ENCODE results near the gene CHD2. TPM values are rescaled to one million over a fixed set of nuclear protein-coding genes. Genes with fewer than 3 reads are reported as not detected.

The CHD2 gene
- total and polyA plus RNA-seq, 2 donors = 29.9 to 210 TPM

DNA sequence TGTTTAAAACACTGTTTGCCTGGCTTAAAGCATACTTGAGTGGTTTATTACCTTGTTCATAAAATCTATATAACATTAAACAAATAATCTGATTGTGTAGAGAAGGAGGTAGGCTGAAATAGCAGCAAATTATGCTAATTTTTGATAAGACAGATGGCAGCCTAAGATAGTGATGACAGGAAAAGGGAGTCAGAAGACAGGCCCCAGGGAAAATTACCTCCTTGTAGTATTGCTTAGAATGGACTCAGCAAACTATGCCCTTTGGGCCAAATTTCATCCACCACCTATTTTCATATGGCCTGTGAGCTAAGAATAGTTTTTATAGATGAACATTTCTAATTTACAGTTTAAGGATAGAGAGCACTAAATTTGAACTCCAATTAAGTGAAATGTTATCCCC is 37.8 kb downstream of the CHD2 start:
- Histone ChIP-seq H3K4me3 (ENCODE audit: low read depth, low read length) (no peak overlapping the region), H3K4me1 (ENCODE audit: insufficient read depth) (peaks cover 2% of the 10 kb centered on the region), H3K36me3 (ENCODE audit: insufficient read depth) (peaks cover 9% of the 10 kb centered on the region), H3K27ac (ENCODE audit: low read depth) (no peak overlapping the region)
- no peak for DNase-seq (ENCODE audit: extremely low spot score)

DNA sequence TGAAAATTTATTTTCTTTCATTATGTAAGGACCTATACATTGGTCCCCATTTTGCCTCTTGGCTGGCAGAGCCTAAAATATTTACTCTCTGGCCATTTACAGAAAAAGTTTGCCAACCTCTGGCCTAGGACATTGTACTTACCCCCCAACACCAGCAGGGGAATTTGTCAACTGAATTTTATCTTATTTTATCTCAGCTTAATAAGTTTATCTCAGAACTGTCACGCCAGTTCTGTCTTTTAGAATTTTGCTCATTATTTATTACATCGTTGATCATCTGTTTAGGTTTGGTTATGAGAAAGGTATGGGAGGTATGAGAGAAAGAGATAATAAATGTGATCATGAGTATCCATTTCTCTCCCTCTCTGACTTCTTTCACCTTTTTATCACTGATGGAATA is 38.3 kb downstream of the CHD2 start:
- H3K27ac ChIP-seq (ENCODE audit: low read depth) = no peak overlapping the region
- H3K4me3 ChIP-seq (ENCODE audit: low read depth, low read length) = no peak overlapping the region
- H3K36me3 ChIP-seq (ENCODE audit: insufficient read depth) = peaks cover 11% of the 10 kb centered on the region
- peaks cover 2% of the 10 kb centered on the region for H3K4me1 ChIP-seq (ENCODE audit: insufficient read depth)
- WGBS = 82% methylated on average over 2 of the region's 2 CpGs
- DNase-seq (ENCODE audit: extremely low spot score) = no peak

DNA sequence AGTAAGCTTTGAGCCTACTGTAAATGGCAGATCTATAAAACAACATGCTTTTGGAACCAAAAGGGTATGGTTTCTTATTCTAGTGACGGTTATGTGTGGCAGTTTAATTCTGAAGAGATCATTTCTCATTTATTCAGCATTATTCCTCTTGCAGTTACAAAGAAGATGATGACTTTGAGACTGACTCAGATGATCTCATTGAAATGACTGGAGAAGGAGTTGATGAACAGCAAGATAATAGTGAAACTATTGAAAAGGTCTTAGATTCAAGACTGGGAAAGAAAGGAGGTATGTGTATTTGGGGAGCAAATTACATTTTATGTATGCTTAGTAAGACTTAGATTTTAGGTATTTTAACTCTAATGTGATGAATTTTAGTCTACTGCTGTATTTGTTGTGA is 41.5 kb downstream of the CHD2 start:
- Histone ChIP-seq H3K27ac (ENCODE audit: low read depth) (no peak overlapping the region), H3K4me1 (ENCODE audit: insufficient read depth) (no peaks in the 10 kb centered on the region)
- no peak for DNase-seq (ENCODE audit: extremely low spot score)

DNA sequence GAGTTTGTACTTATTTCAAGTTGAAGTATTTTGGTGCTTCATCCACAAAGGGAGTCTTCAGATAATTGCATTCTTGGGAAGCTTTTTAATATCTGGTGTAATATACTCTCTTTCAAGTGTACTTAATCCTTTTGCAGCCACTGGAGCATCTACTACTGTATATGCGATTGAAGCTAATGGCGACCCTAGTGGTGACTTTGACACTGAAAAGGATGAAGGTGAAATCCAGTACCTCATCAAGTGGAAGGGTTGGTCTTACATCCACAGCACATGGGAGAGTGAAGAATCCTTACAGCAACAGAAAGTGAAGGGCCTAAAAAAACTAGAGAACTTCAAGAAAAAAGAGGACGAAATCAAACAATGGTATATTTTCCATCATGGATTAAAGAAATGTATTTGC is 42.6 kb downstream of the CHD2 start:
- no peaks in the 10 kb centered on the region for H3K4me1 ChIP-seq (ENCODE audit: insufficient read depth)
- no peak overlapping the region for H3K27ac ChIP-seq (ENCODE audit: low read depth)
- H3K36me3 ChIP-seq (ENCODE audit: insufficient read depth) = peaks cover 20% of the 10 kb centered on the region
- DNase-seq (ENCODE audit: extremely low spot score) = no peak
- WGBS = 97% methylated on average over 3 of the region's 3 CpGs
- H3K4me3 ChIP-seq (ENCODE audit: low read depth, low read length) = no peak overlapping the region

More for the DNA sequence above, 41.5 kb downstream of the CHD2 start:
- 96% methylated on average over 1 of the region's 1 CpG for WGBS
- Histone ChIP-seq H3K36me3 (ENCODE audit: insufficient read depth) (peaks cover 19% of the 10 kb centered on the region), H3K4me3 (ENCODE audit: low read depth, low read length) (no peak overlapping the region)

DNA sequence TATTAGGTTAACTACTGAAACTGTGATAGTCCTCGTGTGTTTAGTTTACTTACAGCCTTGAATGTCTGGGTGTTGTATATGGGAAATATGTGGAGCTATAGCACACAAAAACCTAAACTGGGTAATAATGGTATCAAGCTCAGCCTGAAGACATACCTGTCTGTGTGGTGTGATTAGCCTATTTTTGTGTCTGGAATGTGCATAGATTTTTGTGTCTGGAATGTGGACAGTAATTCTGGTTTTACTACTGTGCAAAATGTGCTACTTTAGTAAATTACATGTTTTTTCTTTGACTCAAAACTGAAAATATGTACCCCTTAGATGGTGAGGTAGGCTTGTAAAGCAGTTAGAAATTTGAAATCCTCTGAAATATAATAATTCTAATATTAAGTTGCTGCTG is 43.5 kb downstream of the CHD2 start:
- H3K36me3 ChIP-seq (ENCODE audit: insufficient read depth) = peaks cover 24% of the 10 kb centered on the region
- no peaks in the 10 kb centered on the region for H3K4me1 ChIP-seq (ENCODE audit: insufficient read depth)
- DNase-seq (ENCODE audit: extremely low spot score) = no peak
- WGBS = 78% methylated on average over 1 of the region's 1 CpG
- no peak overlapping the region for H3K4me3 ChIP-seq (ENCODE audit: low read depth, low read length)
- H3K27ac ChIP-seq (ENCODE audit: low read depth) = no peak overlapping the region

DNA sequence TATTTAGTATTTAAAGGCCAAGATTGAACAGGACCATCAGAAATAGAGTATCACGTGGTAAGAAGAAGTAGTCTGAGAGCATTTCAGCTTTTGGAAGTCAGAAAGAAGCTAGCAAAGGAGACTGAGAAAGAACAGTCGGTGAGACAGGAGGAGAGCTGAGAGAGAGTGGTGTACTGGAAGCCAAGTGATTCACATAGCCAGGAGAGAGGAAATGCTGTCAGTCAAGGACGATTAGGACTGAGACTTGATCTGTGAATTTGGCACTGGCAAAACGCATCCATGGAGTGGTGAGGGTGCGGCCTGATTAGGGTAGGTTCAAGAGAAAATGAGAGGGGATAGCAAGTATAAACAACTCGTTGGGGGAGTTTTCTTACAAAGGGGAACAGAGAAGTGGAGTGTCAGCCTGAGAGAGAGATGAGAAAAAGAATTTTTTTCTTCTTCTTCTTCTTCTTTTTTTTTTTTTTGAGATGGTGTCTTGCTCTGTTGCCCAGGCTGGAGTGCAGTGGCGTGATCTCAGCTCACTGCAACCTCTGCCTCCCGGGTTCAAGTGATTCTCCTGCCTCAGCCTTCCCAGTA is 44.9 kb downstream of the CHD2 start:
- Histone ChIP-seq H3K36me3 (ENCODE audit: insufficient read depth) (peaks cover 23% of the 10 kb centered on the region), H3K27ac (ENCODE audit: low read depth) (no peak overlapping the region), H3K4me3 (ENCODE audit: low read depth, low read length) (no peak overlapping the region), H3K4me1 (ENCODE audit: insufficient read depth) (no peaks in the 10 kb centered on the region)
- WGBS = 87% methylated on average over 8 of the region's 8 CpGs
- no peak for DNase-seq (ENCODE audit: extremely low spot score)

DNA sequence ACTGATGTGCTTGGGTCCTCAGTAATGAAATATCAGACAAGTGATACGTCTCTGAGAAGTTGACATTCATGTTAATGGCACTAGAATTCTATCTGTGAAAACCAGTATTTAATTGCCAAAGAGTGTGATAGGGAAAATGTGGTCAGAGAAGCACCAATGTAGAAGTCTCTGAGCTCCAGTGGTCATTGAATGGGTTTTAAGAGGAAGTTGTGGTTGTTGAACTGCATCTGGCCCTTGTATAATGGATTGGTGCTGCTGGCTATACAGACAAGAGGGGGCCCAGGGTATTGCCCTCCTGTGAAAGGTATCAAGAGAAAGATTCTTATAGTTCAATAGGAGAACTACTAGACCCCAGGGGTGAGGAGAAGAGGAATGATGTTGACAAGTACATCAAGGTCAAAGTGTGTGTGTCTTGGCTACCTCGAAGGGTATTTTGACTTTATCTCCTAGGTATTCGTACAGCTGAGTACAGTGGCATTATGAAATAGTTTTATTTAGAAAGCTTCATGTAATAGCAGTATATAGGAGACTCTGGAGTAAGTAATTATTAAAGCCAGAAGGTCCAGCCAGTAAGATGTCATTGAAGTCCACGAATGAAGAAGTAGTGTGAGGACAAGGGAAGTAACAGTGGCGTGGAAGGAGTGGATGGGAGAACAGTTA is 47.1 kb downstream of the CHD2 start:
- 99% methylated on average over 5 of the region's 5 CpGs for WGBS
- Histone ChIP-seq H3K4me1 (ENCODE audit: insufficient read depth) (no peaks in the 10 kb centered on the region), H3K4me3 (ENCODE audit: low read depth, low read length) (no peak overlapping the region), H3K36me3 (ENCODE audit: insufficient read depth) (peaks cover 20% of the 10 kb centered on the region), H3K27ac (ENCODE audit: low read depth) (no peak overlapping the region)
- DNase-seq (ENCODE audit: extremely low spot score) = no peak

DNA sequence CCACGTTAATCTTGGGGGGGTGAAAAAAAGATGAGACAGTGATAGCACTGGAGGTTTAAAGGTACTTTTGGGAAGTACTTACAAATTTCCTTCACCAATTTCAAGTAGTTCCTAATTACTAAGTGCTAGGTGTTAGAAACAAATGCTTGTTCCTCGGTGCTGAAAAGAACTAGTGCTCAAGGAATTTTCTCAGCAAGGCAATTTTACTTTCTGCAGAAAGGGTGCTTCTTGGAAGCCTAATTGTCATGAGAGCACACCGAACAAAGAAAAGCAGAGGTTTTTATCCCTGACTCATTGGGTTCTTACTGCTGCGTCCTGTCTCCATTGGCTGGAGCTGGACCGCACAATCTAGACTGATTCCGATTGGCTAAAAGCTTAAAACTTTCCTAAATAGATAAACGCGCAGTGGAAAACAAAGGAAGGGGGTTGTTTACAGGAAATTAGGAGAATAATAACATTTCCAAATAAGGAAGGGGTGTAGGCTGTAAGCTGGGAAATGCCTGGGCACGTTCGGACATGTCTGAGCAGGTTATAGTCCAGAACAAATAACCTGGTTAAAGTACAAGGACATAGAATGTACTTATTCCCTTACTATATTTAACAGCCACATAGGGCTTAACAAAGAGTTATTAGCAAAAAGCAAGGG is 49.6 kb downstream of the CHD2 start:
- peaks cover 16% of the 10 kb centered on the region for H3K36me3 ChIP-seq (ENCODE audit: insufficient read depth)
- WGBS = 97% methylated on average over 10 of the region's 10 CpGs
- no peak for DNase-seq (ENCODE audit: extremely low spot score)
- H3K4me3 ChIP-seq (ENCODE audit: low read depth, low read length) = no peak overlapping the region
- H3K4me1 ChIP-seq (ENCODE audit: insufficient read depth) = no peaks in the 10 kb centered on the region
- H3K27ac ChIP-seq (ENCODE audit: low read depth) = no peak overlapping the region

DNA sequence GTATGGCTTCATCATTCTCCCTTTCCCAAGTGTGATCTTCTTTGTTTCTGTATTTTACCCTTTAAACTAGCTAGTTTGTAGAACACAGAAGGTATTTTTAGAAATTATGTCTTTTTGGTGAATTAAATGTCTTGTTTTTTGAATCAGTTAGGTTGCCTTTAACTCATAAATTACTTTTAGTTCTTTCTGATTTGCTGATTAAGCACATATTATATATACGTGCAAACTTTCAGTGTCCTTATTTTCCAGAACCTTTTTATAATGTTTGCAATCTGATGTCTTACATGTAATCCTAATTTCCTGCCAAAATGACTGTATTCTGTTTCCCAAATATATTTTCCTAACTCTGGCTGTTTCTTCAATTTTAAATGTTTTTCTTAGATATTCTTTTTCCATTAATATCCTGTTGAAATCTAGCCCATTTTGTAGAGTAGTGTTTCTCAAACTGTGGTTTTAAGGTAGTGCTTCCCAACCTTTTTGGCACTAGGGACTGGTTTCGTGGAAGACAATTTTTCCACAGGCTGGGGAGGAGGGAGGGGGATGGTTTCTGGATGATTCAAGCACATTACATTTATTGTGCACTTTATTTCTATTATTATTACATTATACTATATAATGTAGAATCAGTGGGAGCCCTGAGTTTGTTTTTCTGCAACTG is 51.8 kb downstream of the CHD2 start:
- 63% methylated on average over 2 of the region's 2 CpGs for WGBS
- DNase-seq (ENCODE audit: extremely low spot score) = no peak
- Histone ChIP-seq H3K4me1 (ENCODE audit: insufficient read depth) (no peaks in the 10 kb centered on the region), H3K36me3 (ENCODE audit: insufficient read depth) (peaks cover 16% of the 10 kb centered on the region), H3K27ac (ENCODE audit: low read depth) (no peak overlapping the region), H3K4me3 (ENCODE audit: low read depth, low read length) (no peak overlapping the region)

DNA sequence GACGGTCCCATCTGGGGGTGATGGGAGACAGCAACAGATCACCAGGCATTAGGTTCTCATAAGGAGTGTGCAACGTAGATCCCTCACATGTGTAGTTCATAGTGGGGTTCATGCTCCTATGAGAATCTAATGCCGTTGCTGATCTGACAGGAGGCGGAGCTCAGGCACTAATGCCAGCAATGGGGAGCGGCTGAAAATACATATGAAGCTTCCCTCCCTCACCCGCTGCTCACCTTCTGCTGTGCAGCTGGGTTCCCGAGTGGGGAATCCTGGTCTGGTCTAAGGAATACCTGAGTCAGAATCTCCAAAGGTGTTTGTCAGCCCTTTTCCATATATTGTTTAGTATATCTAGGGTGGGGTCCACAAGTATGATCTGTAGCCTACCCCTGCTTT is 52.3 kb downstream of the CHD2 start:
- WGBS = 89% methylated on average over 7 of the region's 7 CpGs
- H3K27ac ChIP-seq (ENCODE audit: low read depth) = no peak overlapping the region

DNA sequence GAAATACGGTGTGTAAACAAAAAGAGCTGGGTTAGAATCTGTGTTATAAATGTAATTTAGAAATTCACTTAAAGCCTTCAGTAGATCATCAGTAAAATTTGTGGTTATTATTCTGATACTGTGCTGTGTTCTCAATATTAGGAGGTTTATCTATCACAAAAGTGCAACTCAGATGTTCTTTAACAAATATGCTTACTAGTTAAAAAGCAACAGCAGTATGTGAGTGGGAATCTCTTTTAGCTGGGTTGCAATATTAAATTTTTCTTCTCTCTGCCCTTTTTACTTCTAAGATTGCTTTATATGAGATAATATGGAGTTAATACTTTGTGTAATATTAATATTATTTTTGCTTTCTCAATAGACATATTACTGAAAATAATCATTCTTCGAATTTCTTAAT is 53.4 kb downstream of the CHD2 start:
- WGBS = 96% methylated on average over 2 of the region's 2 CpGs
- no peak for DNase-seq (ENCODE audit: extremely low spot score)
- Histone ChIP-seq H3K4me3 (ENCODE audit: low read depth, low read length) (no peak overlapping the region), H3K4me1 (ENCODE audit: insufficient read depth) (no peaks in the 10 kb centered on the region), H3K36me3 (ENCODE audit: insufficient read depth) (peaks cover 8% of the 10 kb centered on the region), H3K27ac (ENCODE audit: low read depth) (no peak overlapping the region)

More for the DNA sequence above, 52.3 kb downstream of the CHD2 start:
- DNase-seq (ENCODE audit: extremely low spot score) = no peak
- Histone ChIP-seq H3K36me3 (ENCODE audit: insufficient read depth) (peaks cover 12% of the 10 kb centered on the region), H3K4me1 (ENCODE audit: insufficient read depth) (no peaks in the 10 kb centered on the region), H3K4me3 (ENCODE audit: low read depth, low read length) (no peak overlapping the region)

DNA sequence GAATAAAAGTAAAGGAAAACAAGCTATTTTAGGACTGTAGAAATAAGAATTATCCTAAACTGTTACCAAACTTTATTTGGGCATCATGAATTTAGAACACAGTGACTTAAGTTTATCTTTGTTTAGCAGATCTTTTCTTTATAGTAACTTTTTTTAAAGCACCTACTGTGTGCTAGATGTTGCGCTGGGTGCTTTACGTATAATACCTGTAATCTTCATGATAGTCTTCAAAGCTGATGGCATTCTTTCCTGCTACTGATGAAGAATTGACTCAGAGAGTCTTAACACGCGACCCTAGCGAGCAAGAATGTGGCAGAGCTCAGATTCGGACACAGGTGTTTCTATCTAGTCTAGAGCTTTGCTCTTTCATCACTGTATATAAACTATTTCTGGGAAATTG is 53.9 kb downstream of the CHD2 start:
- peaks cover 6% of the 10 kb centered on the region for H3K36me3 ChIP-seq (ENCODE audit: insufficient read depth)
- no peaks in the 10 kb centered on the region for H3K4me1 ChIP-seq (ENCODE audit: insufficient read depth)
- H3K27ac ChIP-seq (ENCODE audit: low read depth) = no peak overlapping the region
- 95% methylated on average over 6 of the region's 6 CpGs for WGBS
- no peak overlapping the region for H3K4me3 ChIP-seq (ENCODE audit: low read depth, low read length)
- no peak for DNase-seq (ENCODE audit: extremely low spot score)

DNA sequence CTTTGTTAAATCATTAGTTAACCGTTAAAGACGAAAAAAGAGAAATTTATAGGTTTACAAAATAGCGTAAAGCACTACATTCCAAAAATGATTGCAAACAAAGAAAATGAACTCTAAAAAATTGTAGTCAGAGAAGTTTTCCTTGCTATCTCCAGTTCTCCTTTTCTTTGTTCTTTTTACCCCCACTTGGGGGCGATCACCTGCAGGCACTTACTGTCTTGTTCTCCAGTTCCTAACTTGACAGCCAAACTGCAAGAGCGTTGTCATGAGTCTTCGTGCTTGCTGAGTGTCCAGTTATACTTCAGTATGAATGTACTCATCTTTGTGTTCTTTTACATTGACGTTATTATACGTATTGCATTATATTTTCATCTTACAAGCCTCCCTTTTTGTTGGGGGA is 54.5 kb downstream of the CHD2 start:
- peaks cover 6% of the 10 kb centered on the region for H3K36me3 ChIP-seq (ENCODE audit: insufficient read depth)
- H3K4me1 ChIP-seq (ENCODE audit: insufficient read depth) = no peaks in the 10 kb centered on the region
- DNase-seq (ENCODE audit: extremely low spot score) = no peak
- H3K4me3 ChIP-seq (ENCODE audit: low read depth, low read length) = no peak overlapping the region
- H3K27ac ChIP-seq (ENCODE audit: low read depth) = no peak overlapping the region
- 96% methylated on average over 8 of the region's 8 CpGs for whole genome bisulfite sequencing

DNA sequence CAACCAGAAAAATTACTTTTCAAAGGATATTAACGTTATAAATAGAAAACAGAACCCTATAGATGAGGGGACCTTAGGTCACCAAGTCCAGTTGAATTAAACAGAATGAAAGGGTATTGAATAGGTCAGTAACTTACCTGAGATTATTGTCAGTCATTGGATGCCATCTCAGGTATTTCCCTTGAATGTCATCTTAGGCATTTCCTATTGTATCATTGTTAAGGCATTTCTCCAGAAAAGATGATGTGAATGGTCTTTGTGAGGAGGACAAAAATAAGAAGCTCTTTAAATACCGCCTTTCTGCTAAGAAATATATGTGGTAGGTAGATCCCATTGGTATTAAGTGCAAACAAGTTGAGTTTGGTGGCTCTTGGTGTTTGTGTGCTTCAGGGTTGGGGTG is 55.6 kb downstream of the CHD2 start:
- H3K4me1 ChIP-seq (ENCODE audit: insufficient read depth) = no peaks in the 10 kb centered on the region
- H3K36me3 ChIP-seq (ENCODE audit: insufficient read depth) = peaks cover 6% of the 10 kb centered on the region
- no peak for DNase-seq (ENCODE audit: extremely low spot score)
- H3K27ac ChIP-seq (ENCODE audit: low read depth) = no peak overlapping the region
- H3K4me3 ChIP-seq (ENCODE audit: low read depth, low read length) = no peak overlapping the region
- 95% methylated on average over 2 of the region's 2 CpGs for WGBS
